Hepatocyte (in vitro differentiated cells): Measurements from ENCODE around the gene C7orf57. TPM values are rescaled to one million over a fixed set of nuclear protein-coding genes. Genes with fewer than 3 reads are reported as not detected.
A peak's percentile ranks its signal among the peaks of the same experiment; 100 is the strongest.
"Not testable (repeated sequence)": the region's sequence is repeated elsewhere in the genome, so short reads cannot be mapped to it uniquely, and the experiment has no call there.

Source experiments
- DNase-seq: peaks from one replicate; pipeline ENCODE4 v3.0.0-alpha.2; 2016; ENCODE audit warnings: low spot score
- H2AFZ ChIP-seq: fragments of 200-600 bp; sonication (generic); 2 replicates; pipeline ENCODE4 v1.6.0; 2016; ENCODE audit warnings: antibody characterized with exemption, mild to moderate bottlenecking
- H3K27ac ChIP-seq: fragments of 200-600 bp; sonication (generic); 2 replicates; pipeline ENCODE4 v1.5.1; 2016; ENCODE audit warnings: mild to moderate bottlenecking
- H3K27me3 ChIP-seq: fragments of 200-600 bp; sonication (generic); 2 replicates; pipeline ENCODE4 v1.6.1; 2016
- H3K36me3 ChIP-seq: fragments of 200-600 bp; sonication (generic); replicated peaks from 2 replicates; pipeline ENCODE4 v1.5.1; 2016; ENCODE audit warnings: low read depth; ENCODE audit not compliant: insufficient read depth
- H3K4me1 ChIP-seq: fragments of 200-600 bp; sonication (generic); 2 replicates; pipeline ENCODE4 v1.5.1; 2016; ENCODE audit warnings: mild to moderate bottlenecking, moderate library complexity; ENCODE audit not compliant: insufficient read depth
- H3K4me2 ChIP-seq: fragments of 200-600 bp; sonication (generic); 2 replicates; pipeline ENCODE4 v1.6.0; 2016
- H3K4me3 ChIP-seq: fragments of 200-600 bp; sonication (generic); 2 replicates; pipeline ENCODE4 v1.5.1; 2016; ENCODE audit warnings: mild to moderate bottlenecking
- H3K79me2 ChIP-seq: fragments of 200-600 bp; sonication (generic); 2 replicates; pipeline ENCODE4 v1.6.0; 2017; ENCODE audit warnings: mild to moderate bottlenecking
- H3K9me2 ChIP-seq: fragments of 200-600 bp; sonication (generic); replicated peaks from 2 replicates; pipeline ENCODE4 v1.6.0; 2017; ENCODE audit warnings: mild to moderate bottlenecking; ENCODE audit not compliant: insufficient read depth
- H3K9me3 ChIP-seq: fragments of 200-600 bp; sonication (generic); 2 replicates; pipeline ENCODE4 v1.5.1; 2016; ENCODE audit warnings: low read depth, mild to moderate bottlenecking
- H4K20me1 ChIP-seq: fragments of 200-600 bp; sonication (generic); 2 replicates; pipeline ENCODE4 v1.6.0; 2016; ENCODE audit warnings: mild to moderate bottlenecking; ENCODE audit not compliant: insufficient read depth, poor library complexity, severe bottlenecking
- EZH2 ChIP-seq: fragments of 200-600 bp; sonication (generic); IDR thresholded peaks from 2 replicates; pipeline ENCODE4 v1.6.1; 2016; ENCODE audit warnings: antibody characterized with exemption, mild to moderate bottlenecking, borderline replicate concordance
- EZH2phosphoT487 ChIP-seq: fragments of 200-600 bp; sonication (generic); IDR thresholded peaks from one replicate; pipeline ENCODE4 v1.6.1; 2018; ENCODE audit warnings: antibody characterized with exemption, mild to moderate bottlenecking, low read depth, moderate library complexity; ENCODE audit not compliant: unreplicated experiment, severe bottlenecking
- WGBS: methylation state at CpG from one replicate; pipeline ENCODE4 v1.1.6; 2016; ENCODE audit warnings: low lambda C conversion rate; ENCODE audit errors: missing lambda C conversion rate; 5-methylcytosine and 5-hydroxymethylcytosine counted together
- polyA plus RNA-seq: library from polyadenylated mRNA; unstranded; fragments of >200 nt; fragmentation: Nextera tagmentation; extraction: Ambion mirVana; gene quantifications from 2 replicates; pipeline ENCODE4 v1.2.1, GENCODE V29; 2016
- total RNA-seq: library from RNA; depleted of rRNA; stranded (reverse); fragments of >200 nt; gene quantifications from 2 replicates; pipeline ENCODE4 v1.2.3, GENCODE V29; 2014
- TF ChIP-seq, protein P1 (sequence below): fragments of 200-600 bp; sonication (generic); IDR thresholded peaks from 2 replicates; pipeline ENCODE4 v1.5.1; 2016; ENCODE audit warnings: antibody characterized with exemption, mild to moderate bottlenecking; ENCODE audit not compliant: poor library complexity

C7orf57 gene
- total and polyA plus RNA-seq, 2 experiments from 2014 or later = 0.43 TPM; not detected in 1

DNA sequence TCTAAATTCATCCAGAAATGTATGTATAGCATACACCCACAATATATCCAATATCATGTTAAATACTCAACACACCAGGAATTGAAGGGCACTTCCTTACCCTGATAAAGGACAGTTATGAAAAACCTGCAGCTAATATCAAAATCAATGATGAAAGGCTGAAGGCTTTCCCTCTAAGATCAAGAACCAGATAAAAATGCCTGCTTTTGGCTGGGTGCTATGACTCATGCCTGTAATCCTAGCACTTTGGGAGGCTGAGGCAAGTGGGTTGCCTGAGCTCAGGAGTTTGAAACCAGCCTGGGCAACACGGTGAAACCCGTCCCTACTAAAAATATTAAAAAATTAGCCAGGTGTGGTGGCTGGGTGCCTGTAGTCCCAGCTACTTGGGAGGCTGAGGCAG is 32.1 kb downstream of the C7orf57 start:
- Histone ChIP-seq H3K9me3 (no peaks in the 10 kb centered on the region), H3K9me2 (no peaks in the 10 kb centered on the region), H2AFZ (no peak overlapping the region), H3K36me3 (no peaks in the 10 kb centered on the region), H3K27ac (no peak overlapping the region), H3K4me2 (no peak overlapping the region), H3K27me3 (no peaks in the 10 kb centered on the region), H3K4me1 (no peaks in the 10 kb centered on the region), H4K20me1 (no peaks in the 10 kb centered on the region), H3K79me2 (no peaks in the 10 kb centered on the region), H3K4me3 (no peak overlapping the region)
- DNase-seq = no peak
- 74% methylated on average over 2 of the region's 2 CpGs for WGBS
- TF ChIP-seq EZH2 = no peak
- TF ChIP-seq EZH2phosphoT487 = no peak
- TF ChIP-seq, protein P1, sequence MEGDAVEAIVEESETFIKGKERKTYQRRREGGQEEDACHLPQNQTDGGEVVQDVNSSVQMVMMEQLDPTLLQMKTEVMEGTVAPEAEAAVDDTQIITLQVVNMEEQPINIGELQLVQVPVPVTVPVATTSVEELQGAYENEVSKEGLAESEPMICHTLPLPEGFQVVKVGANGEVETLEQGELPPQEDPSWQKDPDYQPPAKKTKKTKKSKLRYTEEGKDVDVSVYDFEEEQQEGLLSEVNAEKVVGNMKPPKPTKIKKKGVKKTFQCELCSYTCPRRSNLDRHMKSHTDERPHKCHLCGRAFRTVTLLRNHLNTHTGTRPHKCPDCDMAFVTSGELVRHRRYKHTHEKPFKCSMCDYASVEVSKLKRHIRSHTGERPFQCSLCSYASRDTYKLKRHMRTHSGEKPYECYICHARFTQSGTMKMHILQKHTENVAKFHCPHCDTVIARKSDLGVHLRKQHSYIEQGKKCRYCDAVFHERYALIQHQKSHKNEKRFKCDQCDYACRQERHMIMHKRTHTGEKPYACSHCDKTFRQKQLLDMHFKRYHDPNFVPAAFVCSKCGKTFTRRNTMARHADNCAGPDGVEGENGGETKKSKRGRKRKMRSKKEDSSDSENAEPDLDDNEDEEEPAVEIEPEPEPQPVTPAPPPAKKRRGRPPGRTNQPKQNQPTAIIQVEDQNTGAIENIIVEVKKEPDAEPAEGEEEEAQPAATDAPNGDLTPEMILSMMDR = no peak

DNA sequence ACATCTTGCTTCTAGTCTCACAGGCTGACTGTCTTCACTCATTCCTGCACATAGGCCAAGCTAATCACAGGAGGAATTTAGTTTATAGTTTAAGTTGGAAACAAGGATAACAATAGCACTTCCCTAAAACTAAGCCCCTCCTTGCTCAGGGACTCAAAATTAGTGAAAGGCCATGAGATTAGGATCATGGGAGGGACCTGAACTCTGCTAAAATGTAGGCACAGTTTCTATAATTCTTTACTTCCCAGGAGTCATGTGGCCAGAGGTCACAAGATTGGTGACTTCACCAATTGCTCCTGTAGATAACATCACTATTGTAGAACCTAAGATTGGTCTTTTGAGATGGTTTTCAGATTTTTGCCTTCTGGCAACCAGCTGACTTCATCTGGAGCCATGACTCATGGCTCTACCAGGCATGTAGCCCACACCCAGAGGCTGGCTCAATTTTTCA is 38.9 kb downstream of the C7orf57 start:
- H4K20me1 ChIP-seq = no peaks in the 10 kb centered on the region
- H3K4me1 ChIP-seq = no peaks in the 10 kb centered on the region
- TF ChIP-seq, protein P1 = no peak
- no peak for TF ChIP-seq EZH2phosphoT487
- H2AFZ ChIP-seq = peak overlapping the region; percentile 13
- no peak for DNase-seq
- H3K36me3 ChIP-seq = no peaks in the 10 kb centered on the region
- H3K27me3 ChIP-seq = no peaks in the 10 kb centered on the region
- no peaks in the 10 kb centered on the region for H3K9me2 ChIP-seq
- no peaks in the 10 kb centered on the region for H3K9me3 ChIP-seq
- H3K4me3 ChIP-seq = no peak overlapping the region
- no peak overlapping the region for H3K27ac ChIP-seq
- no peak overlapping the region for H3K4me2 ChIP-seq
- no peaks in the 10 kb centered on the region for H3K79me2 ChIP-seq

DNA sequence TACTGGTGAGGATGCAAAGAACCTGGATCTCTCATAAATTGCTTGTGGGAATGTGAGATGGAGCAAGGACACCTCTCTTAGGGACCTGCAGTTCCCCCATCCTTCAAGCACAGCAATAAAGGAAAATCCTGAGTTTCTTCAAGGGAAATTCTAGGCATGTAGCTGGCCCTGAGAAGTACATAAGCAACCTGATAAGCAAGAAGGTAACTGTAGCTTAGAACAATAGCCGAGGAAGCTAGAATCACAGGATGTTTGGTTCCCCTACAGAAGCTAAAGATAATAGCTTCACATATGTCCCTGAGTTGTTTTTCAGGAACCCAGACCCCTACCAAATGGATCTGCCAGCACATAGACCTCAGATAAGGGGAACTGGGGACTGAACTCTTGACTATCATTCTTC is 42.1 kb downstream of the C7orf57 start:
- H3K4me3 ChIP-seq = no peak overlapping the region
- no peak for DNase-seq
- no peaks in the 10 kb centered on the region for H3K9me2 ChIP-seq
- no peaks in the 10 kb centered on the region for H3K79me2 ChIP-seq
- H3K36me3 ChIP-seq = no peaks in the 10 kb centered on the region
- H3K27ac ChIP-seq = no peak overlapping the region
- H4K20me1 ChIP-seq = no peaks in the 10 kb centered on the region
- WGBS = 67% methylated on average over 1 of the region's 1 CpG
- no peak overlapping the region for H2AFZ ChIP-seq
- no peaks in the 10 kb centered on the region for H3K4me1 ChIP-seq
- TF ChIP-seq EZH2 = no peak
- TF ChIP-seq EZH2phosphoT487 = no peak
- TF ChIP-seq, protein P1 = no peak
- H3K9me3 ChIP-seq = no peaks in the 10 kb centered on the region
- H3K27me3 ChIP-seq = no peaks in the 10 kb centered on the region
- no peak overlapping the region for H3K4me2 ChIP-seq

DNA sequence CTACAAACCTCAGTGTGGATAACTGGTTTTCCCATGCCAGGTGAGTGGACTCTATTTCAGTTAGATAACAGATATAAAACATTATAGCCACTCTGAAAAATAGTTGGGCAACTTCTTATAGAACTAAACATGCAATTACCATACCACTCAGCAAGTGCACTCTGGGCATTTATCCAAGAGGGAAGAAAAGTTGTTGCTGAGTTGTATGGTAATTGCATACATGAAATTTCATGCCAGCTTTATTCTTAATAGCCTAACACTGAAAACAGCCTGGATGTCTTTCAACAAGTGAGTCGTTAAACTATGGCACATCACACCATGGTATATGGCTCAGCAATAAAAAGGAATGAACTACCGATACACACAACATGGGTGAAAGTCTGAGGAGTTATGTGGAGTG is 43.1 kb downstream of the C7orf57 start:
- Histone ChIP-seq H3K4me2 (no peak overlapping the region), H4K20me1 (no peaks in the 10 kb centered on the region), H3K9me2 (no peaks in the 10 kb centered on the region), H3K9me3 (no peaks in the 10 kb centered on the region), H3K27ac (no peak overlapping the region), H3K27me3 (no peaks in the 10 kb centered on the region), H2AFZ (no peak overlapping the region), H3K79me2 (no peaks in the 10 kb centered on the region), H3K4me3 (no peak overlapping the region), H3K36me3 (no peaks in the 10 kb centered on the region), H3K4me1 (no peaks in the 10 kb centered on the region)
- TF ChIP-seq EZH2phosphoT487 = no peak
- TF ChIP-seq, protein P1 = no peak
- no peak for TF ChIP-seq EZH2
- DNase-seq = no peak
- whole genome bisulfite sequencing = 79% methylated on average over 2 of the region's 2 CpGs

DNA sequence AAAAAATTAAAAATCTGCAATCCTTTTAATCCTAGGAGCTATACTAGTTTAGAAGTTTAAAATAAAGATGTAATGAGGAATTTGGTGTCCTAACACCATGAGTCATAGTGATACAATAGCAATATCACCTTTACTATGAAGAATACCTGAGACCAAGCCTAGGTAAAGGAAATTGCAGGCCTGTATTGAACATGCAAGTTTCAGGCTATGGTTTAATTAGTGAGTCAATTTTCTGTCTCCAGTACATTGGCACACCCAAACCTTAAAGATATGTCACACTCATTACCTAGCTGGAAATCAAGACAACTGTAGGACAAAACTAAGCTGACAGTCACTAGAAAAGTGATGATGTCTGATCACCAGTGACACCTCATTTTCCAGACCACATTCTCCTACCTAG is 47.0 kb downstream of the C7orf57 start:
- not testable (repeated sequence) for H2AFZ ChIP-seq, H3K4me3 ChIP-seq, H3K9me3 ChIP-seq, H3K27me3 ChIP-seq, H3K9me2 ChIP-seq, H3K36me3 ChIP-seq, DNase-seq, H4K20me1 ChIP-seq, H3K27ac ChIP-seq, H3K79me2 ChIP-seq, H3K4me2 ChIP-seq
- H3K4me1 ChIP-seq = peaks cover 16% of the 10 kb centered on the region
